Stimulated activated naive B cell treated with anti-CD40 and anti-IgM and Interleukin-4, amounts not matched to agents 10 μg/mL and 1 μg/mL and 100 μg/mL, for 72 hours (primary cell): ENCODE measurements around the gene DENND1A.
A peak's percentile ranks its signal among the peaks of the same experiment; 100 is the strongest.

Experiments used
- ATAC-seq, 2 donors: fragments of 150-1000 bp; cut with Tn5 transposase; replicated peaks; 2 replicates each; pipeline ENCODE4 v1.10.0; 2021; ENCODE audit warnings: moderate library complexity in 1 of 2
- DNase-seq: peaks from one replicate; pipeline ENCODE4 v3.0.0; 2021
- H3K27ac Mint-ChIP-seq: one replicate; pipeline ENCODE4 v1.8.0; 2022; ENCODE audit warnings: mild to moderate bottlenecking, mixed read lengths
- H3K27me3 Mint-ChIP-seq, 2 donors: one replicate each; pipeline ENCODE4 v1.8.0; 2022; ENCODE audit warnings: mixed read lengths in 2 of 2
- H3K36me3 Mint-ChIP-seq, 2 donors: one replicate each; pipeline ENCODE4 v1.8.0; 2022; ENCODE audit warnings: mixed read lengths in 2 of 2, mild to moderate bottlenecking in 1 of 2
- H3K4me1 Mint-ChIP-seq, 2 donors: one replicate each; pipeline ENCODE4 v1.8.0; 2022; ENCODE audit warnings: mixed read lengths in 2 of 2, mild to moderate bottlenecking in 1 of 2
- H3K4me3 Mint-ChIP-seq, 2 donors: one replicate each; pipeline ENCODE4 v1.8.0; 2022; ENCODE audit warnings: mild to moderate bottlenecking in 2 of 2, mixed read lengths in 2 of 2, moderate library complexity in 1 of 2
- H3K9me3 Mint-ChIP-seq, 2 donors: one replicate each; pipeline ENCODE4 v1.8.0; 2022; ENCODE audit warnings: mixed read lengths in 2 of 2, mild to moderate bottlenecking in 1 of 2

Gene DENND1A

DNA sequence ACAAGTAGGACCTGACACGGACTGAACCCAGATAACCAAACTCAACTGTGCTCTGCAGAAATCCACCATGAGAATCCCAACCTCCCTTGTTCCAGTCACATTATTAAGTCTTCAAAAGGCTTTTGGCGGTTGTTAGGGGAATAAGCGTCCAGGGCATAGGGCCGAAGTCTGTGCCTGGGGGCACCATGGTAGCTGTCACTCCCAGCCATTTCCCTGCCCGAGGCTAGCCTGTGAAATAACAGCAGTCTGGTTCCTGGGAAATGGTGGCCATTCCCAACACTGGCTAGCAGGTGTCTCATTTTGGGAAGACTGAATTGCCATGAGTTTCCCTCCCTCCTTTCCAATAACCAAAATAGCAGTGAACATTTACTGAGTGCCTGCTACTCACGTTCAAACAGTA, 451.8 kb downstream of the DENND1A start:
- Mint-ChIP-seq H3K4me3 (no peak overlapping the region), H3K36me3 (no peaks in the 10 kb centered on the region), H3K27me3 (no peaks in the 10 kb centered on the region), H3K27ac (no peak overlapping the region), H3K9me3 (no peaks in the 10 kb centered on the region), H3K4me1 (peaks cover 0 to 2% of the 10 kb centered on the region in 2 donors)
- ATAC-seq (no peak), DNase-seq (no peak)

DNA sequence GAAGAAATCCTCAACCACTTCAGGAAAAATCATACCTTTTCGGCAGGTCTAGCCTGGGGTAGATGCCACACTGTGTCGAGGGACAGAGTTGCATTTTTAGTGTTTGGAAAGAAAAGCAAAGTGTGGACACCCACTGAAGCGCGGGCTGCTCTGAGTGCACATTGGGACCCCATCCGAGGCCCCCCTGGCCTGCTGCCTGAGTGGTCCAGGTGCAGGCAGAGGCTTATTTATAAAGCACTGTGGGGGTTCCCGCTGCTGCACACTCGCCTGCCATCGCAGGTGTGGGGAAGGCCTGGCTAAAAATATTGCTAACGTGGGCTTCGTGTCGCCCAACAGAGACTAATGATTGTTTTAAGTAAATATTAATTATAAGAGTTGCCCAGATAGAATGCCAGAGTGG, 454.5 kb downstream of the DENND1A start:
- no peaks in the 10 kb centered on the region for H3K27me3 Mint-ChIP-seq
- H3K36me3 Mint-ChIP-seq: peaks cover 2 to 6% of the 10 kb centered on the region in 2 donors
- no peak overlapping the region for H3K27ac Mint-ChIP-seq
- H3K9me3 Mint-ChIP-seq: no peaks in the 10 kb centered on the region
- H3K4me3 Mint-ChIP-seq: no peak overlapping the region
- ATAC-seq (no peak), DNase-seq (no peak)
- H3K4me1 Mint-ChIP-seq: peaks cover 10 to 12% of the 10 kb centered on the region in 2 donors

DNA sequence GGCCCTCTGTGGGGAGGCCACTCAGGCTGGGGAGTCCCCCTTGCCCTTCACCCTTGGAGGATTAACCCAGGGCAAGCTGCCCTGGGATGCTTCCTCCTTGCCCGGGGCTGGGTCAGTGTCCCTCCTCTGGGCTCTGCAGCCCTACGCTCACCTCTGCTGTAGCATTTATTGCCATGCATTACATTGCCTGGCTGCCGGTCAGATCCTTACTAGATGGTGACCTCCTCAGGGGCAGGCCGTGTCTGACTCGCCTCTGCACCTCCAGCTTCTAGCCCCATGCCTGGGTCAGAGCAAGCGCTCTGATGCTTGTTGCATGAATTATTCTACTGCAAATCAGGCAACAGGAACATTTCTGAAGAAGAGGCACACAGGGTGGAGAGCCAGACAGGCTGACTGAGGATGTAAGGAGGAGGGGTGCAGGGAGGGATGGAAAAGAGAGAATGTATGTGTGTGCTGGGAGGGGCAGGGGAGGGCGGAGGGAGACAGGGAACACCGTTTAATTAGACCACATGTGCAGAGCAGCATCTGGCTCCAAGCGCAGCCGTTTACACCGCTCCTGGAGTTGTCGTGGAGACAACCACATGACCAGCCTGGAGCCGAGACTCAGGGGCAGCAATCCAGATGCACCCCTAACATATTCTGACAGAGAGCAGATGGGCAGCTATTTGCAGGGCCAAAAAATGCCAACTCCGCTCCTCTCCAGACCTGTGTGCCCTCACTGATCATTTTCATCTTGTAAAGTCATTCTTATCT, 456.9 kb downstream of the DENND1A start:
- ATAC-seq (no peak), DNase-seq (no peak)
- H3K36me3 Mint-ChIP-seq: peaks cover 2 to 6% of the 10 kb centered on the region in 2 donors
- peaks cover 11 to 12% of the 10 kb centered on the region in 2 donors for H3K4me1 Mint-ChIP-seq
- no peak overlapping the region for H3K4me3 Mint-ChIP-seq
- no peaks in the 10 kb centered on the region for H3K9me3 Mint-ChIP-seq
- H3K27ac Mint-ChIP-seq: no peak overlapping the region
- no peaks in the 10 kb centered on the region for H3K27me3 Mint-ChIP-seq

DNA sequence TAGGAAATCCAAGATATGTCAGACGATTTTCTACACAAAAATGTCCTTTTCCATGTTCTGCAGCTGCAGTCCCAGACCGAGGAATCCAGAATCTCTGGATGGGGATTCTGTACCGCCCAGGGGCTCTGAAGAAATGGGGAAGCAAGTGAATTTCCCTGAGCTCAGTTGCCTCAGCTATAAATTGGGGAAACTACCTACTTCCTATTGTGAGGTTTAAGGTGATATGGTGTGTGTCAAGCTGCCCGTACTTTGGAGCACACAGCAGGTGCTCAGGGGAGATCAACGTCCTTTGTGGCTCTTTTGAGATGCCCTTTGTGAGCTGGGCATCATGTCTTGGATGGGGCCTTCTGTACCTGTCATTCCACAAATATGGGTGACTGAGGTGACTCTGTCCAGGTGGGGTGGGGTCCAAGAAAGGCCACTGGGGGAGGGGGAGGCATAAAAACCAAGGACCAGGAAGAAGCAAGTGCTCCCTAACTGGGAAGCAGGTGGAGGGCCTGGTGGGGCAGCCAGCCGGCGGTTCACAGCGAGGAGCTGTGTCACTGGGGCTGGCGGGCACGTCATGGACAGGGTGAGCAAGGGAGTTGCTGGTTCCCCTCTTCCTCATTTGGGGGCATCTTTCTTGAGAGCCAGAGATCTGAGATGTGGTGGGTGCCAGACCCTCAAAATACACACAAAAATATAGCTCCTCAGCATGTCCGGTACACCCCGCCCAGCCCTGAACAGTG, 457.9 kb downstream of the DENND1A start:
- no peak for DNase-seq
- Mint-ChIP-seq H3K27me3 (no peaks in the 10 kb centered on the region), H3K9me3 (no peaks in the 10 kb centered on the region), H3K4me1 (peaks cover 12 to 15% of the 10 kb centered on the region in 2 donors), H3K4me3 (no peak overlapping the region), H3K27ac (peak overlapping the region; percentile 14), H3K36me3 (peaks cover 2 to 6% of the 10 kb centered on the region in 2 donors)
- peak; percentile 33 to 80 for ATAC-seq

DNA sequence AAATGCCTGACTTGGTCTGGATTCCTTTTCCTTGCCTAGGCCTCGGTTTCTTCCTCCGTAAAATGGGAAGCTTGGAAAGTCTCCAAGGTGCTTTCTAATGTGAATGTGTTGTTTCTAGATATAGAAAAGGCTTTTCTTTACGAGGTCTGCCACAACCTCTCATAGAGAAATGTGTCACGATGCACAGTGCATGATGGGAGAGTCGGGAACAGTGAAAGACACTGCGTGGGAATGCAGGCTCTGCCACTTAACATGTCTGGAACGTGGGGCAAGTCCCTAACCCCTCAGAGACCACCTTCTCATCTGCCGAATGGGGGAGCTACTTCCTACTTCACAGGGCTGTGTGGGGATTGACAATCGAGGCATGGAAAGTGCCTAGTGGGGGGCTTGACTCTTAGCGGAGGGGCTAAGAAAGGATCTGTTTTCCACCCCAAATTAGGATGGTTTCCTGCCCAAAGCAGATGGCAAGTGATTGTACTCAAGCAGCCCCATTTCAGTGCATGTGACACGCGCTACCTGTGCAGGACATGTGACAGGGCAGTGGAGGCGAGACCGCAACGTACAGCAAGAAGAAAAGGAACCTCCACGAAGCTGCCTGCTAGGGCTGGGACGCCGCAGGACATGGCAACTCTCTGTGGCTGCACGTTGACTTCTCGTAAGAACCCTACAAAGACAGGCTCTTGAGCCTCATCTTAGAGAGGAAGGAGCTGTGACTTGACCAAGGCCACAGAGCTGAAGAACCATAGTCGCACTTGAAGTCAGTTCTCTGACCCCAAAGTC, 458.7 kb downstream of the DENND1A start:
- no peak for ATAC-seq
- DNase-seq: no peak
- peaks cover 12 to 15% of the 10 kb centered on the region in 2 donors for H3K4me1 Mint-ChIP-seq
- H3K36me3 Mint-ChIP-seq: peaks cover 2 to 6% of the 10 kb centered on the region in 2 donors
- H3K9me3 Mint-ChIP-seq: no peaks in the 10 kb centered on the region
- no peak overlapping the region for H3K27ac Mint-ChIP-seq
- H3K27me3 Mint-ChIP-seq: no peaks in the 10 kb centered on the region
- H3K4me3 Mint-ChIP-seq: no peak overlapping the region

DNA sequence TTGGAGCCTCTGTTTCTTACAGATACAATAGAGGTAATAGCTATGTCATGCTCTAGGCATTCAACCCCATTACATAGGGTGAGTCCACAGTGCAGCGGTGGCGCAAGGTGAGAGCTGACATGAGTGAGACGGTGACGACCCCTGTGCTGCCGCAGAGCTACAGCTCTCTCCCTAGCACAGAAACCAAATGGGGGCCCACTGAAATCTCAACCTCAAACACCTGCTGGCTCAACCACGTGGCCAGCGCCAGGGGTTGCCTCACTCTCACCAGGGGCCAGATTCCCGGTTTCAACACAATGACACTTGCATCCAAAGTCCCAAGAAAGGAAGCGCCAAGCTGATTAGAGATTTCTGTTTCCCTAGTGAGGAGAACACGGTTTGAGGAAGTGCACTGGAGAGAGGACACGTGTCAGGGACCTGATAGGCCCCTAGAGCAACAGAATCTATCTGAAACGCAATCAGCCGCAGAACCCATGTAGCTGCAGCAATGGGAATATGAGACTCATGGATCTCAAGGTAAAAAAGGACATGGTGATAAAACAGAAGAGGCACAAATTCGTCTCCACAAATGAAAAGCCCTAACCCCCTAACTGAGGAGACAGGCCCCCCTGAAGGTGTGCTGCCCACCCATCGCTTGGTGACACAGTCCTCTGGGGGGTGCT, 459.7 kb downstream of the DENND1A start:
- peaks cover 2 to 6% of the 10 kb centered on the region in 2 donors for H3K36me3 Mint-ChIP-seq
- no peak overlapping the region for H3K4me3 Mint-ChIP-seq
- H3K9me3 Mint-ChIP-seq: no peaks in the 10 kb centered on the region
- ATAC-seq (no peak), DNase-seq (no peak)
- H3K27me3 Mint-ChIP-seq: no peaks in the 10 kb centered on the region
- H3K27ac Mint-ChIP-seq: no peak overlapping the region
- H3K4me1 Mint-ChIP-seq: peaks cover 12 to 15% of the 10 kb centered on the region in 2 donors

DNA sequence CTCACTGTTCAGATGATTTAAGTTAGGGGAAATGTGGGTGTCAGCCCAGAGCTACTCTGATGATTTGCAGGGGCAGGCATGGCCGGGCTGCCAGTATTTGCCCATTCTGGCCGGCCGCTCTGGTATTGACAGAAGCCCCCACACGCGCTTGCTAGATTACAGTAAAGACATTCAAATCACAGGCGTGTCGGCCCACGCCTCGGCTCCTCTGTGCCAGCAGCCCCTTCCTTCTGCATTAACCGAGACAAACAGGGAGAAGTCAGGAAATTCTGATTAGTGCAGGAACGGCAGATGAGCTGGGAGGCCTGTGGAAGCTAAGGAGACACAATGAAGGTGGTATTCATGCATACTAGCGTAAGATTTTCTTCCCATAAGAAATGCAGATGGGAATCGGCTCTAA, 460.6 kb downstream of the DENND1A start:
- Mint-ChIP-seq H3K9me3 (peaks cover 1 to 2% of the 10 kb centered on the region in 2 donors), H3K27ac (no peak overlapping the region), H3K4me1 (peaks cover 12 to 15% of the 10 kb centered on the region in 2 donors), H3K4me3 (no peak overlapping the region), H3K36me3 (peaks cover 3 to 8% of the 10 kb centered on the region in 2 donors), H3K27me3 (no peaks in the 10 kb centered on the region)
- DNase-seq: no peak
- ATAC-seq: no peak

DNA sequence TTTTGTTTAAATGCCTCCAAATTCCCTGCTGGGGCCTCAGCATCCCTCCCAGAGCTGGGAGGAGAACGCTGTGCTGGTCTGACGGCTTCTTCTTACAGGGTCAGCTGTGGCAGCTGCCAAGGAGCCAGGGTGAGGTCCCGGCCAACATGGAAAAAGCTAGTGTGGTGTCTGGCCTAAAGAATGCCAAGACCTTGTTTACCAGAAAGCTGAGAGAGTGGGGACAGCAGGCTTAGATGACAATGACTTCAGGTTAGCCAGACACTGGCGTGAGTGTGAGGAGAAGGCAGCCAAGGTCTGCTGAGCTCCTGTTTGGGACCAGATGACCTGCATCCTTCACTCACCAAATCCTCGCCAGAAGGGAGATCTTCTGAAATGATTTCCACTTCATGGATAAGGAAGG, 461.4 kb downstream of the DENND1A start:
- H3K27ac Mint-ChIP-seq: no peak overlapping the region
- peaks cover 6 to 11% of the 10 kb centered on the region in 2 donors for H3K36me3 Mint-ChIP-seq
- ATAC-seq (no peak), DNase-seq (no peak)
- no peak overlapping the region for H3K4me3 Mint-ChIP-seq
- H3K4me1 Mint-ChIP-seq: peaks cover 12 to 15% of the 10 kb centered on the region in 2 donors
- H3K9me3 Mint-ChIP-seq: peaks cover 1 to 4% of the 10 kb centered on the region in 2 donors
- H3K27me3 Mint-ChIP-seq: no peaks in the 10 kb centered on the region

DNA sequence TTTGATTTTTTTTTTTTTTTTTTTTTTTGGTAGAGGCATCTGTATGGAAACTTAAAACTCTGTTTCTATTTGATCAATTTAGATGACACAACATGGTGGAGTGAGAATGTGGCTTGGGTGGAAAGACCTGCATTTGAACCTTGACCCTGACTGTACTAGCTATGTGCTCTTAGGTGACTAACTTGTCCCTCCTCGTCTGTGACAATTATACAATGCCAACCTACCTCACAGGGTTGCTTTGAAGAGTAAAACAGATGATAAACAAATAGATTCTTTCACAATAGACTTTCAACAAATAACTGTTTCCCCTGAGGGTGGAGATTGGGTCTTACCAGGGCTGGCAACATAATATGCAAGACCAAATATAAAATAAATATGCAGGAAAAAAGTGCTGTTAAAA, 464.6 kb downstream of the DENND1A start:
- peaks cover 1 to 4% of the 10 kb centered on the region in 2 donors for H3K9me3 Mint-ChIP-seq
- H3K4me3 Mint-ChIP-seq: no peak overlapping the region
- no peak for DNase-seq
- ATAC-seq: no peak
- no peak overlapping the region for H3K27ac Mint-ChIP-seq
- peaks cover 4 to 9% of the 10 kb centered on the region in 2 donors for H3K36me3 Mint-ChIP-seq
- H3K4me1 Mint-ChIP-seq: peaks cover 0 to 5% of the 10 kb centered on the region in 2 donors
- H3K27me3 Mint-ChIP-seq: no peaks in the 10 kb centered on the region

DNA sequence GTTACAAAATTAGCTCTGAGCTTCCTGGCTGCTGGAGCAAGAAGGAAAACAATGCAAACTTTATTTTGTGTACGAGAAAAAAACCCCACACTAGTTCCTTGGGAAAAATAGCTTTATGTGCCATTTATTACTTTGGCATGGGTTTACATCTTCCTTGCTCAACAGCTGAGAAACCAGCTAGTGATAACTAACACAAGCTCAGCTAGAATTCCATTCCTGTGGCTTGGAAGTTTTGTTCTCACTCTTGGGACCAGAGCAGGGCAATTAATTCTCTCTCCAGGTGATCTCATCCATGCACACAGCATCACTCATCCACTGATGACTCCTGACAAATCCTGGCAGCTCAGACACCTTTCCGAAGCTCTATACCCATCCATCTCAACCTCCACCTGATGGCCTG, 469.8 kb downstream of the DENND1A start:
- H3K4me3 Mint-ChIP-seq: no peak overlapping the region
- no peaks in the 10 kb centered on the region for H3K4me1 Mint-ChIP-seq
- no peak for ATAC-seq
- no peak overlapping the region for H3K27ac Mint-ChIP-seq
- no peak for DNase-seq
- H3K36me3 Mint-ChIP-seq: peaks cover 7 to 20% of the 10 kb centered on the region in 2 donors
- peaks cover 1 to 4% of the 10 kb centered on the region in 2 donors for H3K9me3 Mint-ChIP-seq
- no peaks in the 10 kb centered on the region for H3K27me3 Mint-ChIP-seq

DNA sequence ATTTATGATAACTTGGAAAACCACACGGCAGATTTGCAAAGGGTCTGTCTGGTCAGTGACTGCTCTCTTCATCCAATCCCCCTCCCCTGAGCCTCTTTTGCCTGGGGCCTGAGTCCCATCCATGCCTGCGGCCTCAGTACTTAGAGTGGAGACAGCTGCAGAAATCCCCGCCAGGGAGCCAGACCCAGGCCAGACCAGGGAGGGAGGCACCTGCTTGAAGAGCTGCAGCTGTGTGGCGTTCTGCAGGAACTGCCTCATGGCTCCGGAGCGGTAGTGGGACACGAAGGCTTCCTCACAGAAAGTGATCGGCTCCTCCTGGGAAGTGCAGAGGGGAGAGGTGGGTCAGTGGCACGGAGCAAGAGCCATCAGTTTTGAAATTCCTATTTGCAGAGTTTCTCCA, 472.3 kb downstream of the DENND1A start:
- no peaks in the 10 kb centered on the region for H3K9me3 Mint-ChIP-seq
- H3K4me3 Mint-ChIP-seq: no peak overlapping the region
- no peak for ATAC-seq
- H3K27ac Mint-ChIP-seq: no peak overlapping the region
- peaks cover 9 to 21% of the 10 kb centered on the region in 2 donors for H3K36me3 Mint-ChIP-seq
- no peaks in the 10 kb centered on the region for H3K4me1 Mint-ChIP-seq
- no peaks in the 10 kb centered on the region for H3K27me3 Mint-ChIP-seq
- DNase-seq: no peak

DNA sequence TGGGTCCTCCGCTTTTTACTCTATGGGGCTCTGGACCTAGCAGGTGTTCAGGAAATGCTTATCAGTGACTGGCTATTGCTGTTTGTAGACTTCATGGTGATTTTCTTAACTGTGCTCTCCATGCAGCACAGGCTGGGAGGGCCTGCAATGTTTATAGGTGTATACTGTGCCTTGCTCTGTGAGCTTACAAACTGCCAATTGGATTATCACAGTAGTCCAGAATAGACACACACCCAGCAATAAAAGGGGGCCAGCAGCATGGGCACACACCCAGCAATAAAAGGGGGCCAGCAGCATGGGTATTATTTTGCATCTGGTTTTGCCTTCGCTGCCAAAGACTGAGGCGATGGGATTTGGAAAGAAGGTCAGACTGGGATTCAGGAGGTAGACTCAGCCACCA, 473.9 kb downstream of the DENND1A start:
- H3K36me3 Mint-ChIP-seq: peaks cover 20 to 32% of the 10 kb centered on the region in 2 donors
- no peak for ATAC-seq
- no peak overlapping the region for H3K27ac Mint-ChIP-seq
- H3K4me3 Mint-ChIP-seq: no peak overlapping the region
- H3K4me1 Mint-ChIP-seq: no peaks in the 10 kb centered on the region
- no peaks in the 10 kb centered on the region for H3K9me3 Mint-ChIP-seq
- no peaks in the 10 kb centered on the region for H3K27me3 Mint-ChIP-seq
- DNase-seq: no peak

DNA sequence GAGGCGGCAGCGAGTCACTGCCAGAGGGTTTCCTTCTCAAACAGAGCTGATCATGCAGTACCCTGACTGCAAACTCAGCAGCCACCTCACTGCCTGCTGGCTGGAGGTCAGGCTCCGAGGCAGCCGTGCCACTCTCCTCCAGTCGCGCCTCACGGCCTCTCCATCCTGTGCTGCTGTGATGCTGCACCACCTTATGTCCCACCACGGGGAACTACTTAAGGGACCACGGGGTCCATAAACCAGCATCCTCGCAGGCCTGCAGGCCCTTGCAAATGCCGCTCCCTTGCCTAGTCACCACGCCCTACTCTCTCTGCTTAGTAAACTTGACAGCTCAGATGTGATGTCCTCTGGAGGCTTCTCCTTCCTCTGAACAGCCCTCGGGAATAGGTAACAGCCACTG, 474.7 kb downstream of the DENND1A start:
- Mint-ChIP-seq H3K9me3 (no peaks in the 10 kb centered on the region), H3K27ac (no peak overlapping the region), H3K4me3 (no peak overlapping the region), H3K27me3 (no peaks in the 10 kb centered on the region), H3K36me3 (peaks cover 20 to 38% of the 10 kb centered on the region in 2 donors), H3K4me1 (no peaks in the 10 kb centered on the region)
- ATAC-seq: no peak
- no peak for DNase-seq

DNA sequence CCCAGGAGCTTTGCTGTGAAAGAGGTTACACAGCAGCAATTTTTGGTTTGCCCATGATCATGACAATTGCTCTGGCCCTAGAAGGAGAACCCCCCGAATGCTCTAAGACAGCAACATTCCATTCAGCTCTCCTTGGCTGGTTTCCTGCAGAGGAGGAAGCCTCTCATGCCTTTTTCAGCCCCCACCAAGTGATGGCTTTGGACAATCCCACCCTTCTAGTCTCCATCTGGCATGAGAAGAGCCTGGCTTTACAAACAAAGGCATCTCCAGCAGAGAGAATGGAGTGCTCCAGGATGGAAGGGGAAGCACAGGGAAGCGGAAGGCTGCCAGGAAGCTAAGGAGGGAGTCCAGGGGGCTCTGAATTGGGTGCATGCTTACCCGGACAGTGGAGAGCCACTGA, 475.6 kb downstream of the DENND1A start:
- ATAC-seq: no peak
- Mint-ChIP-seq H3K9me3 (no peaks in the 10 kb centered on the region), H3K4me3 (no peak overlapping the region), H3K4me1 (no peaks in the 10 kb centered on the region), H3K36me3 (peaks cover 20 to 38% of the 10 kb centered on the region in 2 donors), H3K27ac (no peak overlapping the region), H3K27me3 (no peaks in the 10 kb centered on the region)
- DNase-seq: no peak
